IMR-90 (cell line): ENCODE data around the gene CRYZL1.

Experiments
- BHLHE40 ChIP-seq: fragments of 150-350 bp; IDR thresholded peaks from 2 replicates; pipeline ENCODE4 v1.6.1; 2016; ENCODE audit warnings: mild to moderate bottlenecking, low read depth, low read length
- CHD1 ChIP-seq: IDR thresholded peaks from 2 replicates; pipeline ENCODE4 v1.6.1; 2012; ENCODE audit warnings: low read depth, low read length, improper control_type of control experiment
- CTCF ChIP-seq: conservative IDR thresholded peaks from 2 replicates; pipeline ENCODE4 v1.5.1; 2012; ENCODE audit warnings: mild to moderate bottlenecking, low read depth, low read length, improper control_type of control experiment
- FOS ChIP-seq: fragments of 150-350 bp; IDR thresholded peaks from 2 replicates; pipeline ENCODE4 v1.6.1; 2016; ENCODE audit warnings: low read depth, low read length
- MAZ ChIP-seq: IDR thresholded peaks from 2 replicates; pipeline ENCODE4 v1.6.1; 2012; ENCODE audit warnings: low read depth, mild to moderate bottlenecking, low read length, improper control_type of control experiment, moderate library complexity, borderline replicate concordance
- MXI1 ChIP-seq: IDR thresholded peaks from 2 replicates; pipeline ENCODE4 v1.6.1; 2012; ENCODE audit warnings: low read depth, mild to moderate bottlenecking, low read length, moderate library complexity, borderline replicate concordance
- POLR2A ChIP-seq: IDR thresholded peaks from 2 replicates; pipeline ENCODE4 v1.6.1; 2012; ENCODE audit warnings: mild to moderate bottlenecking, low read depth, low read length
- RAD21 ChIP-seq: IDR thresholded peaks from 2 replicates; pipeline ENCODE4 v1.6.1; 2012; ENCODE audit warnings: low read length, improper control_type of control experiment
- RFX5 ChIP-seq: IDR thresholded peaks from 2 replicates; pipeline ENCODE4 v1.8.0; 2012; ENCODE audit warnings: low read depth, mild to moderate bottlenecking, low read length, moderate library complexity
- SMC3 ChIP-seq: fragments of 150-350 bp; IDR thresholded peaks from 2 replicates; pipeline ENCODE4 v1.6.1; 2016; ENCODE audit warnings: low read depth, mild to moderate bottlenecking, antibody characterized with exemption, low read length, moderate library complexity

GRCh38 chr21:33561373-33561772, 80.2 kb downstream of the CRYZL1 start:
- TF ChIP-seq RAD21 (no peak), CTCF (no peak), POLR2A (no peak), RFX5 (no peak), CHD1 (no peak), MXI1 (no peak), SMC3 (no peak), BHLHE40 (no peak), MAZ (no peak), FOS (no peak)
